Gastrocnemius medialis (tissue), 4 donors: ENCODE data around the gene KCNIP3. TPM values are rescaled to one million over a fixed set of nuclear protein-coding genes. Genes with fewer than 3 reads are reported as not detected.

ENCODE experiments used
- ATAC-seq, 2 donors: fragments of 150-250 bp; one replicate each; pipeline ENCODE4 v1.9.1; 2016
- DNase-seq, 2 donors: peaks; one replicate each; pipeline ENCODE4 v3.0.0-alpha.2; 2019
- H3K27ac ChIP-seq, 4 donors: fragments of 200-600 bp; sonication (generic); 1 replicate in 1 of 4; 2 replicates in 3 of 4; pipeline ENCODE4 v1.5.1; 2016 to 2018; ENCODE audit warnings: mild to moderate bottlenecking in 2 of 4, moderate library complexity in 1 of 4
- H3K27me3 ChIP-seq, 3 donors: fragments of 200-600 bp; sonication (generic) in 2 of 3; 1 replicate in 1 of 3; 2 replicates in 2 of 3; pipeline versions ENCODE4 v1.5.1 to v1.6.0; 2016 to 2019; ENCODE audit warnings: mild to moderate bottlenecking in 1 of 3, moderate library complexity in 1 of 3
- H3K36me3 ChIP-seq, 2 donors: fragments of 200-600 bp; sonication (generic) in 1 of 2; one replicate each; pipeline ENCODE4 v1.5.1; 2017 to 2018
- H3K4me1 ChIP-seq, 2 donors: fragments of 200-600 bp; sonication (generic) in 1 of 2; one replicate each; pipeline ENCODE4 v1.5.1; 2016 to 2017; ENCODE audit warnings: mild to moderate bottlenecking in 2 of 2
- H3K4me3 ChIP-seq, 4 donors: fragments of 200-600 bp; sonication (generic) in 3 of 4; 1 replicate in 1 of 4; 2 replicates in 3 of 4; pipeline ENCODE4 v1.5.1; 2016 to 2019; ENCODE audit warnings: mild to moderate bottlenecking in 2 of 4
- H3K9me3 ChIP-seq, 3 donors: fragments of 200-600 bp; sonication (generic) in 2 of 3; 1 replicate in 1 of 3; 2 replicates in 2 of 3; pipeline ENCODE4 v1.5.1; 2016 to 2019
- POLR2A ChIP-seq, 2 donors: fragments of 450-650 bp; IDR thresholded peaks; one replicate each; pipeline ENCODE4 v1.6.1; 2017; ENCODE audit warnings: antibody characterized with exemption in 2 of 2, mild to moderate bottlenecking in 2 of 2, moderate library complexity in 2 of 2
- in situ Hi-C, 4 donors: fragments of 200-750 bp; cut with MboI; loops; one replicate each; pipeline versions ENCODE4 v1.15.0 to v1.8.0; 2017; ENCODE audit warnings: low sequenced_read_pairs in 4 of 4
- intact Hi-C: fragments of 100-400 bp; cut with DNase I; formaldehyde crosslinking; loops from one replicate; pipeline ENCODE4 v1.15.1; 2023; ENCODE audit warnings: low total_unique reads
- total RNA-seq, 4 donors: library from RNA; depleted of rRNA; stranded (reverse); fragments of >200 nt; gene quantifications; one replicate each; pipeline versions ENCODE4 v1.1.0 to v1.2.3, GENCODE V29; 2016
- TF ChIP-seq, protein P1 (sequence below), 5 experiments: fragments of 450-650 bp in 3 of 5; fragments of 200-600 bp in 2 of 5; sonication (generic) in 2 of 5; IDR thresholded peaks in 4 of 5; conservative IDR thresholded peaks in 1 of 5; 1 replicate in 4 of 5; 2 replicates in 1 of 5; pipeline ENCODE4 v1.5.1; 2016 to 2019; ENCODE audit warnings: antibody characterized with exemption in 5 of 5, mild to moderate bottlenecking in 3 of 5, moderate library complexity in 3 of 5

The KCNIP3 gene
- total RNA-seq, 4 donors from 2014 or later, result 0.55 to 2.9 (median 1.0) TPM

DNA sequence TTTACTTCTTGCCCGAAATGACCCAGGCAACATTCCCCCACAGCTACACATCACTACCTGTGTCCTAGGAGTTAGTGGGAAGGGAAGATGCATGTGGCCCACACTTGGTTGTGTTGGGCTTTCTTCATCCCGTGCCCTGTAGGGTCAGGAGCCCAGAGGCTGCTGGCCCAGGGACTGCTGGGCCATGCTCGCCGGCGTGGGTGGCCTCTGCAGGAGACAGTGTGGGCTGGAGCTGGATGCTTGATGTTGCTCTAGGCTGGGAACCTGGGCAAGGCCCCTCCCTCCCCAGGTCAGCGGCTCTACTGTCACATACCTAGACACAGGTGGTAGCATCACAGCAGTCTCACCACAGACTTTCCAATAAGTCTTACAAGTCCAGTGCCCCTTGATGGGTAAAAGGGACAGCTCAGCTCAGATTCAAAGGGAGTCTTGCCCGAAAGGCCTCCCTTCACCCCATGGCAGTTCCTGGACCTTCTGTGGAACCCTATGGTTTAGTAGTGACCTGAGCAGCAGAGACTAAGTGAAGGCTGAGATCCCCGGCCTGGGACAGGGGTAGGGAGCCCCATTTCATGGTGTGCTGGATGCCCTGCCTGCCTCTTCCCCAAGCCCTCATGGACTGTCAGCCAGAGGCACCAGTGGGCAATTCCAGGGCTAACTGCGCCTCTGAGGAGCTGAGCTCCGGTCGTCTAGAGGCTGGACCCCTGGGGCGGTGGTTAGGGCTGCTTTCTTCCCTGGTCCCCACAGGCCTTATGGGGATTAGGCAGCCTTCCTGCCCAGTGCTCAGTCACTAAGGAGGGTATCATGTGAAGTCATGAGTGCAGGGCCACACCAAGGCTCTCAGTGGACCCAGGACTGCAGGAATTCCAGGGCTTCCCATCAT is 59.9 kb downstream of the KCNIP3 start:
- Histone ChIP-seq H3K27me3 (no peaks in the 10 kb centered on the region), H3K36me3 (no peaks in the 10 kb centered on the region), H3K27ac (no peak overlapping the region), H3K4me3 (no peak overlapping the region), H3K9me3 (no peaks in the 10 kb centered on the region), H3K4me1 (no peaks in the 10 kb centered on the region)
- no peak for ATAC-seq
- in situ Hi-C loops (no loop called here), intact Hi-C loops (no loop called here)
- no peak for DNase-seq
- TF ChIP-seq, protein P1, sequence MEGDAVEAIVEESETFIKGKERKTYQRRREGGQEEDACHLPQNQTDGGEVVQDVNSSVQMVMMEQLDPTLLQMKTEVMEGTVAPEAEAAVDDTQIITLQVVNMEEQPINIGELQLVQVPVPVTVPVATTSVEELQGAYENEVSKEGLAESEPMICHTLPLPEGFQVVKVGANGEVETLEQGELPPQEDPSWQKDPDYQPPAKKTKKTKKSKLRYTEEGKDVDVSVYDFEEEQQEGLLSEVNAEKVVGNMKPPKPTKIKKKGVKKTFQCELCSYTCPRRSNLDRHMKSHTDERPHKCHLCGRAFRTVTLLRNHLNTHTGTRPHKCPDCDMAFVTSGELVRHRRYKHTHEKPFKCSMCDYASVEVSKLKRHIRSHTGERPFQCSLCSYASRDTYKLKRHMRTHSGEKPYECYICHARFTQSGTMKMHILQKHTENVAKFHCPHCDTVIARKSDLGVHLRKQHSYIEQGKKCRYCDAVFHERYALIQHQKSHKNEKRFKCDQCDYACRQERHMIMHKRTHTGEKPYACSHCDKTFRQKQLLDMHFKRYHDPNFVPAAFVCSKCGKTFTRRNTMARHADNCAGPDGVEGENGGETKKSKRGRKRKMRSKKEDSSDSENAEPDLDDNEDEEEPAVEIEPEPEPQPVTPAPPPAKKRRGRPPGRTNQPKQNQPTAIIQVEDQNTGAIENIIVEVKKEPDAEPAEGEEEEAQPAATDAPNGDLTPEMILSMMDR (IDR thresholded peaks at IDR 0.05 in 4 of 5, conservative IDR thresholded peaks at IDR 0.05 in 1 of 5), result no peak
- no peak for TF ChIP-seq POLR2A (IDR thresholded peaks at IDR 0.05)

DNA sequence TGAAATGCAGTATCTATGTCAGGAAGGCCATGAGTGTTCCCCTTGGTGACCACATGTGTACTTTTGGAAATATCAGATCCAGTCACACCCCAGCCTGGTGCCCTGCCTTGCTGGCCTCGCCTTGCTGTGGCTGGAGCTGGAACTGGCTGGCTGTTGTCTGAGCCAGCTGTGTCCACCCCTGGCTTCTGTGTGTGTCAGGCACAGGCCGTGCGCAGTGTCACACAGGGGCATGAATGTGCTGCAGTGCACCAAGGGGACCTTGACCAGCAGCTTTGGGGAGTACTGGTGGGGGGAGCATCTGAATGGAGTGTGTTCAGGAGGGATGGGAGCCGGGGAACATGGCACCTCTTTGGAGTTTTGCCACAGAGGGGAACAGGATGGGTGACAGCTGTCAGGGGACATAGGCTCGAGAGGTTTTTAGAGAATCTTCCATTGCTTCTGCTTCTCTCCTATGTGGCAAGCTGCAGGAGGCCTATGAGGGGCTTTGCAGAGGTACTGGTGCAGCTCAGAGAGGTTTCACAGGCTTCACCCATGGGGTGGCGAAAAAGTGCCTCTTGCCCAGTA is 60.7 kb downstream of the KCNIP3 start:
- DNase-seq (no peak), ATAC-seq (no peak)
- Histone ChIP-seq H3K4me1 (no peaks in the 10 kb centered on the region), H3K36me3 (no peaks in the 10 kb centered on the region), H3K27me3 (no peaks in the 10 kb centered on the region), H3K27ac (no peak overlapping the region), H3K9me3 (no peaks in the 10 kb centered on the region), H3K4me3 (no peak overlapping the region)
- in situ Hi-C loops, result no loop called here
- TF ChIP-seq POLR2A (IDR thresholded peaks at IDR 0.05), result no peak
- TF ChIP-seq, protein P1 (IDR thresholded peaks at IDR 0.05 in 4 of 5, conservative IDR thresholded peaks at IDR 0.05 in 1 of 5), result no peak
- intact Hi-C loops, result no loop called here

DNA sequence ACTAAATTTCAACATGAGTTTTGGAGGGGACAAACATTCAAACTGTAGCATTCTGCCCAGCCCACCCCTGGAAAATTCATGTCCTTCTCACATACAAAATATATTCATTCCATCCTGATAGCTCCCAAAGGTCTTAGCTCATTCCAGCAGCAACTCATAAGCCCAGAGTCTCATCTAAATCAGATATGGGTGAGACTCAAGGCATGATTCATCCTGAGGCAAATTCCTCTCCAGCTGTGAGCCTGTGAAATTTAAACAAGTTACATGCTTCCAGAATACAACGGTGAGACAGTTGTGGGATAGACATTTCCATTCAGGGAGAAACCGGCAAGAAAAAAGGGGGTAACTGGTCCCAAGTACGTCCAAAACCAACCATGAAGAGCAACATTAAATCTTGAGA is 61.9 kb downstream of the KCNIP3 start:
- Histone ChIP-seq H3K27ac (no peak overlapping the region), H3K36me3 (no peaks in the 10 kb centered on the region), H3K9me3 (no peaks in the 10 kb centered on the region), H3K27me3 (no peaks in the 10 kb centered on the region), H3K4me1 (no peaks in the 10 kb centered on the region), H3K4me3 (no peak overlapping the region)
- TF ChIP-seq, protein P1 (IDR thresholded peaks at IDR 0.05 in 4 of 5, conservative IDR thresholded peaks at IDR 0.05 in 1 of 5), result no peak
- no peak for TF ChIP-seq POLR2A (IDR thresholded peaks at IDR 0.05)
- in situ Hi-C loops (no loop called here), intact Hi-C loops (no loop called here)
- no peak for DNase-seq
- no peak for ATAC-seq

DNA sequence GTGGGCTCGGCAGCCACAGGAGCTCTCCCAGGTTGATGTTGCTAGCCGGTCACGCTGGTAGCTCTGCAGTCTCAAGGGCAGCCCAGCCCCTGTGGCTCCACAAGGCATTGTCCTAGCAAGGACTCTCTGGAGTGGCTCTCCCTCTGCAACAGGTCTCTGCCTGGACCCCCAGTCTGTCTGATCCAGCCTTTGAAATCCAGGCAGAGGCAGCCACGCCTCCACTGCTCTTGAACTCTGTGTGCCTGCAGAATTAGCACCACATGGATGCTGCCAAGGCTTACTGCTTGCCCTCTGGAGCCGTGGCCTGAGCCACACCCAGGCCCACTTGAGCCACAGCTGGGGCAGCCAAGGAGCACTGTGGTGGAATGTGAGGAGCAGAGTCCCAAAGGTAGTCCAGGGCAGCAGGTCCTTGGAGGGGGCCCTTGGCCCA is 62.4 kb downstream of the KCNIP3 start:
- DNase-seq, result no peak
- no peak for TF ChIP-seq POLR2A (IDR thresholded peaks at IDR 0.05)
- TF ChIP-seq, protein P1 (IDR thresholded peaks at IDR 0.05 in 4 of 5, conservative IDR thresholded peaks at IDR 0.05 in 1 of 5), result no peak
- Histone ChIP-seq H3K27me3 (no peaks in the 10 kb centered on the region), H3K4me3 (no peak overlapping the region), H3K9me3 (no peaks in the 10 kb centered on the region), H3K4me1 (no peaks in the 10 kb centered on the region), H3K36me3 (no peaks in the 10 kb centered on the region), H3K27ac (no peak overlapping the region)
- no peak for ATAC-seq
- in situ Hi-C loops (no loop called here), intact Hi-C loops (no loop called here)
